SK-N-SH (cell line): ENCODE measurements around the gene NHLRC2. TPM values are rescaled to one million over a fixed set of nuclear protein-coding genes. Genes with fewer than 3 reads are reported as not detected.

Experiments used
- CTCF ChIA-PET: fragments of 300-600, 350-600 bp; formaldehyde crosslinking; extraction: SDS; loops from one replicate; lab custom pipeline; 2021; lab: Yijun Ruan, JAX
- POLR2A ChIA-PET: fragments of 350-600 bp; sonication (Branson Sonifier 250); formaldehyde crosslinking; extraction: SDS; loops from one replicate; lab custom pipeline; 2020; ENCODE audit warnings: antibody characterized with exemption, inconsistent platforms; lab: Yijun Ruan, JAX
- DNase-seq: peaks from one replicate; pipeline ENCODE4 v3.0.0; 2012
- H2AFZ ChIP-seq: fragments of 200-600 bp; sonication (generic); 2 replicates; pipeline ENCODE4 v1.8.1; 2016; ENCODE audit warnings: antibody characterized with exemption, mild to moderate bottlenecking, low read depth
- H3F3A ChIP-seq: fragments of 200-600 bp; sonication (generic); replicated peaks from 2 replicates; pipeline ENCODE3; 2016; ENCODE audit warnings: antibody characterized with exemption, mild to moderate bottlenecking; ENCODE audit not compliant: insufficient read depth
- H3K27ac ChIP-seq, 2 experiments: fragments of 200-500 bp in 1 of 2; fragments of 200-600 bp in 1 of 2; sonication (Bioruptor generic) in 1 of 2; sonication (generic), shearing (Covaris generic) in 1 of 2; 2 replicates each; pipeline versions ENCODE4 v1.5.1 to v1.6.1; 2014 to 2016; ENCODE audit warnings: low read depth in 2 of 2, inconsistent platforms in 1 of 2, low read length in 1 of 2, mild to moderate bottlenecking in 1 of 2, mixed read lengths in 1 of 2
- H3K27me3 ChIP-seq: fragments of 200-600 bp; sonication (generic), shearing (Covaris generic); 2 replicates; pipeline ENCODE4 v1.6.1; 2016; ENCODE audit warnings: mixed run types; ENCODE audit not compliant: insufficient read depth
- H3K36me3 ChIP-seq, 2 experiments: fragments of 200-500 bp in 1 of 2; fragments of 200-600 bp in 1 of 2; sonication (Bioruptor generic) in 1 of 2; sonication (generic) in 1 of 2; replicated peaks in 1 of 2; 2 replicates each; pipeline versions ENCODE3 to v1.5.1; 2014 to 2016; ENCODE audit warnings: low read length in 1 of 2, mild to moderate bottlenecking in 1 of 2; ENCODE audit not compliant: insufficient read depth in 2 of 2, control insufficient read depth in 1 of 2
- H3K4me1 ChIP-seq, 2 experiments: fragments of 200-500 bp in 1 of 2; fragments of 200-600 bp in 1 of 2; sonication (Bioruptor generic) in 1 of 2; sonication (generic), shearing (Covaris generic) in 1 of 2; 2 replicates each; pipeline versions ENCODE4 v1.5.1 to v1.6.1; 2014 to 2016; ENCODE audit warnings: low read depth in 1 of 2, low read length in 1 of 2, mixed run types in 1 of 2; ENCODE audit not compliant: insufficient read depth in 2 of 2, control insufficient read depth in 1 of 2
- H3K4me2 ChIP-seq: fragments of 200-600 bp; sonication (generic), shearing (Covaris generic); 2 replicates; pipeline ENCODE4 v1.6.1; 2017; ENCODE audit warnings: mixed run types
- H3K4me3 ChIP-seq, 2 experiments: fragments of 200-500 bp in 1 of 2; fragments of 200-600 bp in 1 of 2; sonication (Bioruptor generic) in 1 of 2; sonication (generic), shearing (Covaris generic) in 1 of 2; 2 replicates each; pipeline versions ENCODE4 v1.5.1 to v1.8.1; 2014 to 2016; ENCODE audit warnings: low read depth in 2 of 2, inconsistent platforms in 1 of 2, low read length in 1 of 2, mild to moderate bottlenecking in 1 of 2, mixed read lengths in 1 of 2, moderate library complexity in 1 of 2
- H3K79me2 ChIP-seq: fragments of 200-600 bp; sonication (generic); 2 replicates; pipeline ENCODE4 v1.8.1; 2017; ENCODE audit warnings: mild to moderate bottlenecking; ENCODE audit not compliant: insufficient read depth
- H3K9ac ChIP-seq: fragments of 200-600 bp; sonication (generic); 2 replicates; pipeline ENCODE4 v1.6.1; 2017; ENCODE audit warnings: mixed run types
- H3K9me2 ChIP-seq: fragments of 200-600 bp; sonication (generic); 2 replicates; pipeline ENCODE4 v1.6.1; 2017; ENCODE audit warnings: mixed run types
- H3K9me3 ChIP-seq: fragments of 200-600 bp; sonication (generic); 2 replicates; pipeline ENCODE4 v1.6.1; 2017; ENCODE audit warnings: mixed run types, mild to moderate bottlenecking, moderate library complexity
- H4K20me1 ChIP-seq: fragments of 200-600 bp; sonication (generic); 2 replicates; pipeline ENCODE4 v1.6.1; 2017; ENCODE audit warnings: mild to moderate bottlenecking, mixed run types; ENCODE audit not compliant: insufficient read depth
- CHD2 ChIP-seq: fragments of 150-350 bp; IDR thresholded peaks from 2 replicates; pipeline ENCODE4 v1.6.1; 2018; ENCODE audit warnings: low read length; ENCODE audit not compliant: partially characterized antibody
- EP300 ChIP-seq, 2 experiments: IDR thresholded peaks; 2 replicates each; pipeline versions ENCODE4 v1.4.0 to v1.6.1; 2012; ENCODE audit warnings: borderline replicate concordance in 1 of 2, low read depth in 1 of 2, low read length in 1 of 2
- FOXM1 ChIP-seq: IDR thresholded peaks from 2 replicates; pipeline ENCODE4 v1.4.0; 2012; ENCODE audit warnings: low read depth, mild to moderate bottlenecking
- GATA2 ChIP-seq: sonication (generic); formaldehyde crosslinking; IDR thresholded peaks from 2 replicates; pipeline ENCODE4 v1.5.0; 2020; ENCODE audit warnings: mild to moderate bottlenecking, missing genetic modification reagents
- JUND ChIP-seq: IDR thresholded peaks from 2 replicates; pipeline ENCODE4 v1.4.0; 2012
- MAX ChIP-seq: IDR thresholded peaks from 2 replicates; pipeline ENCODE4 v1.4.0; 2012; ENCODE audit warnings: low read depth
- MXI1 ChIP-seq: IDR thresholded peaks from 2 replicates; pipeline ENCODE4 v1.6.1; 2012; ENCODE audit warnings: mild to moderate bottlenecking, low read depth, low read length, improper control_type of control experiment
- POLR2AphosphoS5 ChIP-seq: IDR thresholded peaks from 2 replicates; pipeline ENCODE4 v1.6.1; 2012; ENCODE audit warnings: low read depth, low read length
- RAD21 ChIP-seq: IDR thresholded peaks from 2 replicates; pipeline ENCODE4 v1.6.1; 2012; ENCODE audit warnings: mild to moderate bottlenecking, low read length
- RCOR1 ChIP-seq: fragments of 150-350 bp; IDR thresholded peaks from 2 replicates; pipeline ENCODE4 v1.6.1; 2017; ENCODE audit warnings: antibody characterized with exemption, low read length
- TAF1 ChIP-seq: IDR thresholded peaks from 2 replicates; pipeline ENCODE4 v1.6.1; 2012; ENCODE audit warnings: low read depth, mild to moderate bottlenecking, low read length, moderate library complexity, borderline replicate concordance
- TCF12 ChIP-seq: IDR thresholded peaks from 2 replicates; pipeline ENCODE4 v1.4.0; 2012
- TEAD4 ChIP-seq: IDR thresholded peaks from 2 replicates; pipeline ENCODE4 v1.4.0; 2012; ENCODE audit warnings: mild to moderate bottlenecking, borderline replicate concordance; ENCODE audit not compliant: insufficient read depth
- USF1 ChIP-seq: IDR thresholded peaks from 2 replicates; pipeline ENCODE4 v1.4.0; 2012; ENCODE audit warnings: low read depth, borderline replicate concordance
- ZBTB33 ChIP-seq: IDR thresholded peaks from 2 replicates; pipeline ENCODE4 v1.4.0; 2012; ENCODE audit warnings: low read depth, borderline replicate concordance
- WGBS: methylation state at CpG from one replicate; pipeline ENCODE4 v1.1.6; 2017; ENCODE audit warnings: low lambda C conversion rate; 5-methylcytosine and 5-hydroxymethylcytosine counted together
- polyA plus RNA-seq, 3 experiments: library from polyadenylated mRNA; depleted of rRNA; stranded (reverse); fragments of >200 nt; gene quantifications; 2 replicates each; pipeline ENCODE4 v1.2.3, GENCODE V29; 2012
- TF ChIP-seq, protein P1 (sequence below): fragments of 150-350 bp; IDR thresholded peaks from 2 replicates; pipeline ENCODE4 v1.6.1; 2017; ENCODE audit warnings: antibody characterized with exemption, low read length, low read depth, borderline replicate concordance
- TF ChIP-seq, protein P2 (sequence below): IDR thresholded peaks from 2 replicates; pipeline ENCODE4 v1.6.1; 2012; ENCODE audit warnings: mild to moderate bottlenecking, low read depth, low read length, moderate library complexity

Gene NHLRC2
- polyA plus RNA-seq (2012; rRNA removed) = 2.8 and 3.4 TPM in 2 replicates
- 4.0 TPM in 2 replicates for polyA plus RNA-seq (2012; cell fraction: cytosol; rRNA removed)
- 4.7 and 6.9 TPM in 2 replicates for polyA plus RNA-seq (2012; cell fraction: nucleus; rRNA removed)

DNA sequence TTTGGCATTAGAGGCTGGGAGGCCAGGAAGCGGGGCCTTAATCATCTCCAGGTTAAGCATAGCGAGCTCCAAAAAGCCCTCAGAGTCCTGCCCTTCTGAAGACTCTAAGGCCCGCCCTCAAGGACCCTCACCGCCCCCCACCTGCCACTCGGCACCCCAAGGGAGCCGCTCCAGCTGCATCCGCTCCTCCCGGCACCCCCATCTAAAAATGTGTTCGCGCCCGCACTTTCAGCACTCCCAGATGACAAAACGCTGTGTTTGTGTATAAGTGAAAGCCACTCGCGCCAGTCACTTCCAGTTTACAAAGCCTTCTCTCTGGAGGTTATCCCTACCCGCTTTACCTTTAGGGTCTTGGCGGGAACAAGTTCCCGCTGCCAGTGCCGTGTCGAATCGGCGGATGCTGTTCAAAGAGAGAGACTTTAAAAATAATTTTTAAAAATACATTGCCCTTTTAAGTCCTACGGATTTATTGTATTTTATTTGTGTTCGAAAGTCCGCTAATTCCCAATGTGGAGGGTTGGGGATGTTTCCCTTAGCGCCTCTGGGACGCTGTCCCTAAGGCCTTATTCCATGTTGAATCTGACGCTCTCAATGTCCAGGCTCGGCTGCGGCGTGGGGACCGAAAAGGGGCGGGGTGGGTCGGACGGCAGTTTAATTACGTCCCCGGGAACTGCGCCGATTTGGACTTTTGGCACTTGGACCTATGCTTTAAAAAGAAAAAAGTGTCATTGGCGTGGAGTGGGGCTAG, at the start of gene NHLRC2, which contains the start of gene DCLRE1A:
Gene NHLRC2 (plus strand): TSS at position 649 of the 748 bp plus-strand sequence. CDS start 212 bp downstream, outside the sequence.
Gene DCLRE1A (minus strand): TSS at position 70 of the 748 bp plus-strand sequence. CDS start 900 bp downstream, outside the sequence.
- TF ChIP-seq JUND (no peak), FOXM1 (0 out of 2 replicates have a peak, but pooled peaks have one; percentile 9), TCF12 (0 out of 2 replicates have a peak, but pooled peaks have one; percentile 20), POLR2AphosphoS5 (no peak), EP300 (IDR thresholded peaks at IDR 0.05; ENCODE audit: borderline replicate concordance in 1 of 2, low read depth in 1 of 2, low read length in 1 of 2) (peak; percentile 32 to 89; a peak in 2 of 4 replicates), GATA2 (CRISPR knock-in tag) (peak; percentile 18; the same call in 1 of the 2 replicates), TAF1 (peak; percentile 44; the same call in 1 of the 2 replicates), MAX (peak; percentile 69)
- peaks cover 6% of the 10 kb centered on the region for H3F3A ChIP-seq
- H3K9me3 ChIP-seq = no peaks in the 10 kb centered on the region
- H3K4me3 ChIP-seq = peak within 1 kb of the TSS; percentile 73 to 95
- ChIA-PET CTCF (interaction anchor here (1.2 kb wide), 1 partner anchor 13 kb away, joined by 3 read pairs; no protein-coding TSS in a partner anchor), POLR2A (no interaction called here)
- DNase-seq = peak; percentile 82
- H4K20me1 ChIP-seq = no peaks in the 10 kb centered on the region
- H3K36me3 ChIP-seq = peaks cover 8 to 12% of the 10 kb centered on the region in 2 experiments
- peak within 1 kb of the TSS; percentile 98 for H2AFZ ChIP-seq
- peak within 1 kb of the TSS; percentile 92 for H3K9ac ChIP-seq
- WGBS = 2% methylated on average over 33 of the region's 39 CpGs
- no peaks in the 10 kb centered on the region for H3K27me3 ChIP-seq
- H3K27ac ChIP-seq = peak within 1 kb of the TSS; percentile 80 to 96
- H3K4me2 ChIP-seq = peak within 1 kb of the TSS; percentile 81
- H3K79me2 ChIP-seq = peaks cover 40% of the 10 kb centered on the region
- H3K4me1 ChIP-seq = peaks cover 12 to 22% of the 10 kb centered on the region in 2 experiments; a peak in 3 of 4 replicates
- no peaks in the 10 kb centered on the region for H3K9me2 ChIP-seq

GRCh38 chr10:113806503-113806902, 48.0 kb upstream of the NHLRC2 start:
- ChIA-PET CTCF (interaction anchor here (0.6 to 2.5 kb wide), 2 partner anchors 8 to 62 kb away, joined by 3 to 10 read pairs; no protein-coding TSS in a partner anchor), POLR2A (no interaction called here)
- Histone ChIP-seq H4K20me1 (no peaks in the 10 kb centered on the region), H3K9me3 (no peaks in the 10 kb centered on the region), H3K27me3 (peaks cover 20% of the 10 kb centered on the region), H3K79me2 (no peaks in the 10 kb centered on the region), H3K4me1 (no peaks in the 10 kb centered on the region), H3K27ac (no peak overlapping the region), H3K36me3 (no peaks in the 10 kb centered on the region), H3K9me2 (no peaks in the 10 kb centered on the region), H3K4me3 (no peak overlapping the region), H2AFZ (no peak overlapping the region), H3K9ac (no peak overlapping the region), H3F3A (no peaks in the 10 kb centered on the region), H3K4me2 (no peak overlapping the region)
- WGBS = 83% methylated on average over 4 of the region's 4 CpGs
- DNase-seq = no peak
- TF ChIP-seq, protein P1, sequence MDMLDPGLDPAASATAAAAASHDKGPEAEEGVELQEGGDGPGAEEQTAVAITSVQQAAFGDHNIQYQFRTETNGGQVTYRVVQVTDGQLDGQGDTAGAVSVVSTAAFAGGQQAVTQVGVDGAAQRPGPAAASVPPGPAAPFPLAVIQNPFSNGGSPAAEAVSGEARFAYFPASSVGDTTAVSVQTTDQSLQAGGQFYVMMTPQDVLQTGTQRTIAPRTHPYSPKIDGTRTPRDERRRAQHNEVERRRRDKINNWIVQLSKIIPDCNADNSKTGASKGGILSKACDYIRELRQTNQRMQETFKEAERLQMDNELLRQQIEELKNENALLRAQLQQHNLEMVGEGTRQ = no peak
- TF ChIP-seq RAD21 (no peak), USF1 (no peak), ZBTB33 (no peak), GATA2 (CRISPR knock-in tag) (no peak), CHD2 (no peak), POLR2AphosphoS5 (no peak), TCF12 (no peak), TEAD4 (no peak), EP300 (IDR thresholded peaks at IDR 0.05; ENCODE audit: borderline replicate concordance in 1 of 2, low read depth in 1 of 2, low read length in 1 of 2) (no peak), MXI1 (no peak), RCOR1 (no peak)
- TF ChIP-seq, protein P2, sequence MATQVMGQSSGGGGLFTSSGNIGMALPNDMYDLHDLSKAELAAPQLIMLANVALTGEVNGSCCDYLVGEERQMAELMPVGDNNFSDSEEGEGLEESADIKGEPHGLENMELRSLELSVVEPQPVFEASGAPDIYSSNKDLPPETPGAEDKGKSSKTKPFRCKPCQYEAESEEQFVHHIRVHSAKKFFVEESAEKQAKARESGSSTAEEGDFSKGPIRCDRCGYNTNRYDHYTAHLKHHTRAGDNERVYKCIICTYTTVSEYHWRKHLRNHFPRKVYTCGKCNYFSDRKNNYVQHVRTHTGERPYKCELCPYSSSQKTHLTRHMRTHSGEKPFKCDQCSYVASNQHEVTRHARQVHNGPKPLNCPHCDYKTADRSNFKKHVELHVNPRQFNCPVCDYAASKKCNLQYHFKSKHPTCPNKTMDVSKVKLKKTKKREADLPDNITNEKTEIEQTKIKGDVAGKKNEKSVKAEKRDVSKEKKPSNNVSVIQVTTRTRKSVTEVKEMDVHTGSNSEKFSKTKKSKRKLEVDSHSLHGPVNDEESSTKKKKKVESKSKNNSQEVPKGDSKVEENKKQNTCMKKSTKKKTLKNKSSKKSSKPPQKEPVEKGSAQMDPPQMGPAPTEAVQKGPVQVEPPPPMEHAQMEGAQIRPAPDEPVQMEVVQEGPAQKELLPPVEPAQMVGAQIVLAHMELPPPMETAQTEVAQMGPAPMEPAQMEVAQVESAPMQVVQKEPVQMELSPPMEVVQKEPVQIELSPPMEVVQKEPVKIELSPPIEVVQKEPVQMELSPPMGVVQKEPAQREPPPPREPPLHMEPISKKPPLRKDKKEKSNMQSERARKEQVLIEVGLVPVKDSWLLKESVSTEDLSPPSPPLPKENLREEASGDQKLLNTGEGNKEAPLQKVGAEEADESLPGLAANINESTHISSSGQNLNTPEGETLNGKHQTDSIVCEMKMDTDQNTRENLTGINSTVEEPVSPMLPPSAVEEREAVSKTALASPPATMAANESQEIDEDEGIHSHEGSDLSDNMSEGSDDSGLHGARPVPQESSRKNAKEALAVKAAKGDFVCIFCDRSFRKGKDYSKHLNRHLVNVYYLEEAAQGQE = no peak
